GM18867 (cell line): Measurements from ENCODE around the gene GPC3.

Experiments used
- ATAC-seq: cut with Tn5 transposase; IDR thresholded peaks from one replicate; pipeline ENCODE4 v1.9.1; 2021; ENCODE audit warnings: mild to moderate bottlenecking, moderate library complexity; ENCODE audit not compliant: unreplicated experiment

Gene GPC3

DNA sequence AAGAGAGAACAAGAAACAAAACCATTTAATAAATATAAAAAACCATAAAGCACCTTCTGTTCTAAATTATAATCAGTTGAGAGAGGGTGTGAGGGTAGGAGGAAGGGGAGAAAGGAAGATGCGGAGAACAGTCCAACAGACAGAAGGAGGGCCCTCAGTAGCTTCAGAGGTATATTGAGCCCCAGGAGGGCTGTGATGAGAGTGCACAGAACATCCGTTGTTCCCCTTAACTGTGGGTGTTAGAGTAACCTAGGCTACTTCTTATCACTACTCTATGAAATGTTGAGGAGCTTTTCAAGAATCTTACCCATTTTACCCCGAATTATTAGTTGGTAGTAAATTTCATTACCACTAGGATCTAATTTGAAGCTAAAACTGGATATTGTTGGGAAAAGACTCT, 13.8 kb downstream of the GPC3 start:
- no peak for ATAC-seq

DNA sequence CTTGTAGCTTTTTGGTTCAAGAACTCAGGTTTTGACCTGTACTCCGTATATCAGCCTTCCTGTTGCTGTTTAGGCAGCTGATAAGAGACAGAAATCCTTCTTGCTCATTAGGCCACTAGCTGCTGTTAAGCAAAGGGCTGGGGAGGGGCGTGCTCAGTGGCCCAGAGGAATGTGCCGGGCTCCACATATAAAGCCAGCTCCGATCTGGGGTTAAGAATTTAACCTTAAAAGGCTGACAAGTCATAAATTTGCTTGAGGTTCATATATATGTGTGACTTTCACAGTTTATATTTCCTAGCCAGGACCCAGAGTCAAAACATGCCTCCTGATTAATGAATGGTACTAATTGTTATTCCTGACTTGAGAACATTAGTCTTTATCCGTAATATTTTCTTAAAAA, 15.3 kb downstream of the GPC3 start:
- no peak for ATAC-seq

DNA sequence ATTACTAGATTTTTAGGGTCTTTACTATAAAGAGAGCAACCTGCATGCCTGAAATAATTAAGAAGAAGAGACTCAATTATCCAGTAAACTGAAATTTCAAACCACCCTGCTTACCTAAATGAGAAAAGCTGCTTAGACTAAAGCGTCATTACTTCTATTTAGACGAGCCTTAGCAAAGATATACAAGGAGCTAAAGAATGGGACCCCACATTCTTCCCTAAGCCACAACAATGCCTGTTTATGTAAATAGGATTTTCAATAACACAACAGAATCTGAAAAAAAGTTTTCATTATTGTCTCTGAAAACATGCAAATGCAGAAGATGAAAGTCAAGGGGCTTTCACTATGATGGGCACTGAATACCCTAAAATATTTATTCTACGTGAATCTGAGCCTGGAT, 16.2 kb downstream of the GPC3 start:
- ATAC-seq = no peak

DNA sequence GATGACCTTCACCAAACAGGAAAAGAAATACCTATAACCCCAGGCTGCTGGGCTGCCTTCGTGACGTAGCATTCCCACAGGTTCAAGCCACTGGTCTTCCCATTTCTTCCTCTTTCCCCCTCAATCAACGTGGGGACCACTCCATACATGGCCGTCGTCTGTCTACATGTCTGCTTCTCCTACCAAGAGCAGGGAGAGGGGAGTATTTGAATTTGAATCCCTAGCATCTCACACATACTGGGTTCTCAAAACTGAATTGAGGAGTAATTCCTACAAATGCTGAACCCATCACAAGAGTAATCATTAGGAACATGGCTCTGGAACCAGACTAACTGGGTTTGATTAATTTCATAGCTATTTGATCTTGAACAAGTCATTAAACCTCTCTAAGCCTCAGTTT, 17.3 kb downstream of the GPC3 start:
- no peak for ATAC-seq

DNA sequence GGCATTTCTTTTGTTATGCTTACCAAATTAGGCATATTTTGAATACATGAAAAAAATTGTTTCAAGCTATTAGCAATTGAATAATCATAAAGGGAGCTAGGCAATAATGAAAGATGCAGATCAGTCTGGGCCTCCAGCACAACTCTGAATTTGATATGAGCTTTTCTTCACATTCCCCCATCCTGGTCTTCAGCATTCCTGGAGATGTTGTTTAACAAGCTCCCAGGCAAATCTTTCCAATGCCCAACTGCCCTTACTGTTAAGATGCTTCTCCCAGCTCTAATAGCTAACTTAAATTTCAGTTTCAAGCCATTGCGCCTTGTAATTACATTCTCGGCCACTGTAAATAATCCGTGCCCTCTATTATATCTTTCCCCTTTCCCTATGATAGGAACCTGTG, 19.2 kb downstream of the GPC3 start:
- no peak for ATAC-seq

DNA sequence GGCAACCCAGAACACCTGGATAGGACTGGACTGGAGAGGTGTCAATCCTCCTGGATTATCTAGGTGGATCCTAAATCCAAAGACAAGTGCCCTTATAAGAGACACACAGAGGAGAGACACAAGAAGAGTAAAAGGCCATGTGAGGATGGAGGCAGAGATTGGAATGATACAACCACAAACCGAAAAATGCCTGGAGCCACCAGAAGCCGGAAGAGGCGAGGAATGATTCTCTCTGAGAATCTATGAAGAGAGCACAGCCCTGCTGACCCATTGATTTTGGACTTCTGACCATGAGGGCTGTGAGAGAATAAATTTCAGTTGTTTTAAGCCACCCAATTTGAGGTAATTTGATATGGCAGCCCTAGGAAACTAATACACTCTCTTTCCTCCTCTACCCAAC, 20.1 kb downstream of the GPC3 start:
- ATAC-seq = no peak

DNA sequence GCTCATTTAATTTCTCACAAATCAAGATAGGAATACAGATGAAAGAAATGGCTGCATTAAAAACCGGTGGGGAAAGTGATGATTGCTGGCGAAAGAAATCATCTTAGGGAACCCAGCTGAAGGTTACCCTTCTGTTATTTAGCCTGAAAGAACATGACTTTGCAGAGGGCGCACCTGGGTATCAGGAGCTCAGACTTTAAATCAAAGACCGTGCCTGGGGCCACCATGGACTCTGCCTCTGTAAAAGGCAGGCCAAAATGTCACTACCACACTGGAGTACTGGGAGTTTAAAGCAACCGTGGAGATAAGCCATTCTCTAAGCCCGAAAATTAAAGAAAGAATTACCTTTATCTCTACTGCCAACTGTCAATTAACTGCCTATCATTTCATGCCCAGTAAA, 24.3 kb downstream of the GPC3 start:
- no peak for ATAC-seq

DNA sequence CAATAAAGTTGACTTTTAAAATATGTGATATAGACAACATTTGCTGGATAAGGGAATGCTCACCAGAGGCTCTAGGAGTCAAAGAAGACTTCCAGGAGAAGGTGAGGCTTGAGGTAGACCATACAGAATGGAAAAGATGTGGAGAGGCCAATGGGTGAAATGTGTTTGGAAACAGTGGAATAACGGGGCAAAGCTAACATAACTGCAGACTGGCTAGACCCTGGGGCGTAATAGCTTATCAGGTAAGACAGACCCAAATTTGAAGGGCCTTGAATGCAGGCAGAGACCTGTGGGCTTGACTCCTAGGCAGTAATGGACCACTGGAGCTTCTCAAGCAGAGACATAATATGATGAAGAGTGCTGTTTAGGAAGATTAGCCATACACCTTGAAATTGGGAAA, 25.4 kb downstream of the GPC3 start:
- no peak for ATAC-seq

DNA sequence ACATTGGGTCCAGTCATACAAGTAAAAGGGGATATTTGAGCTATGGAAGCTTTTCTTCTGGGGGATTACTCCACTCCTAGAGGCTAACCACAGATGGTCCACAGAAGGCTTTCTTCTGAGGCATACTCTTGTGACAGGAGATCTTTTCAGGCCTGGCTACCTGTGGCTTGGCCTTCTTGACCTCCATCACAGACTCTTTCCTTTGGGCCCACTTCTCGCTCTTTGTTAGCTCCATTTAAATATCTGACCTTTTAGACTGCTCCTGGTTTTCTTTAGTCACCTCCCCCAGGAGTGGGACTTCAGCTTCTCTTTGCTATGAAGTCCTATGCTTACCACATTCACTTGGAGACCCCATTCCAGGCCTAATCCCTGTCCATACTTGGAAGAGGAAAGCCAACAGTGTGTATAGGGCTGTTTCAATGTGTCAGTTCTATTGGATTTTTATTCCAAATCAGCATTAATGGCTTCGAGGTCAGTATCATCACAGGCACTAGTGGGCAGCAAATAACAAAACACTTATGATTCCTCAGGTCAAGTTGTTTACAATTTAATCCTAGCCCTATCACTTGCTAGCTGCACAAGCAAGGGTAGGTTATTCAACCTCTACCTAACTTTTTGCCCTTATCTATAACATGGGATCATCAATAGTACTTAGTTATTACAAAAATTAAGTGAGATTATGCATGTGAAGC, 26.3 kb downstream of the GPC3 start:
- ATAC-seq = no peak

DNA sequence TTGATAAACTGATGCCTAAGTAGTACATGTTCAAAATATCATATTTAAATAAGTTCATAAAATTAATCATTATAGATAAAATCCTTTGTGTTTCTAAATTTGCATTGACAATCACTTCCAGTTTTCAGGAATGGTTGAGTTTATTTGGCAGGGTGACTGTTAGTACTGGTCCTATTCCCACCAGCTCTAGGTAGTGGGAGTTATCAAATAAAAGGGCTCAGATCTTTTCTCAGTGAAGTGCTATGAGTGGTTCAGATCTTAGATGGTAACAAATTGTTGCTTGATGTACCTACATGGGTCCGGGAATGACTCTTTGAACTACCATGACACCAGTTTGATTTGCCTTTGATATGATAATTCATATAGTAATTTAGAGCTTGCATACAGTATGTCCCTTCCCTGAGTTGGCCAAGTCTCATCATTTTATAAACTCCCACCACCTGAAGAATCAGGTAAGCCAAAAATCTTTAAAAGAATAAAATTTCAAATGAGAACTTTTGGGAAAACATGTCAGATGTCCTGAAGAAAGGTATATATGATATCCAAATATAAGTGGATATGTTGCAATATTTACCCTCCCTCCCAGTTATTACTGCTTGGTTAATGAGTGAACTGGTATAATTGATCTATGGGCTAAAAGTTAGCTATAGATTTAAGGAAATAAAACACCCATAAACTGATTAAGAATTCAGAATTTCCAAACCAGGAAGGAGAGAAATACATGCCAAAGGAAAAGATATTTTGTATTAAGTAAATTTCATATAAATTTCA, 28.6 kb downstream of the GPC3 start:
- ATAC-seq = no peak

DNA sequence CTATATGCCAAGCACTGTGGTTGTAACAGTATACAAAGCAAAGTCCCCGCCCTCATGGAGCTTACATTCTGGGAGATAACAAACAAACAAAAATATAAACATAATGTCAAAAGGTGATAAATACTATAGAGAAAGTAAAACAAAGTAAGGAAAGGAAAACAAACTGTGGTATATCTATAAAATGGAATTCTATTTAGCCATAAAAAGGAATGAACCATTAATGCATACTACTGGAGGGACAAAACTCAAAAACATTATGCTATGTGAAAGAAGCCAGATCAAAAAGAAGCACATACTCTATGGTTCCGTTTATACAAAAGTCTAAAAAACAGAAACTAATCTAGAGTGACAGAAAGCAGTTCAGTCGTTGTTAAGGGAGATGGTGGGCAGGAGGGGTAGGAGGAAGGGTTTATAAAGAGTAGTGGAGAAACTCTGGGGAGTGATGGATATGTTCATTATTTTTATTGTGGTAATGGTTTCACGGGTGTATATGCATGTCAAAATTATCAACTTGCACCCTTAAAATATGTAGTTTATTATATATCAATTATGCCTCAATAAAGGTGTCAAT, 31.5 kb downstream of the GPC3 start:
- ATAC-seq = no peak

DNA sequence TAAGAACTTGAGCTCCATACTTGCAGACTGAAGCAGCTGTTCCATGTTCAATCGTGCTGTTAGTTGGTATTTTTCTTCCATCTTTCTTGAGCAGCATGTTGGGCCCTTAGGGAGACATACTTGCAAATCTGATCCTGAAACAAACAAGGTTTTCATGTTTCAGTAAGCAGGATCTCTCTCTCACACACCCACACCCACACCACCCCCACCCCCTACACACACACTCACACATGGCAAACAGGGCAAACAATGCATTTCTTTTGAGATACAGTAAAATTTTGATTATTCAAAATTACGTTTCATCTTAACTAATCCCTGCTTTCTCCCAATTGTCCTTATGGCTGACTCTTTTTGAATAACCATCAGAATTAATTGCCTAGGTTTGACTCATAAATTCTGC, 32.3 kb downstream of the GPC3 start:
- ATAC-seq = no peak

DNA sequence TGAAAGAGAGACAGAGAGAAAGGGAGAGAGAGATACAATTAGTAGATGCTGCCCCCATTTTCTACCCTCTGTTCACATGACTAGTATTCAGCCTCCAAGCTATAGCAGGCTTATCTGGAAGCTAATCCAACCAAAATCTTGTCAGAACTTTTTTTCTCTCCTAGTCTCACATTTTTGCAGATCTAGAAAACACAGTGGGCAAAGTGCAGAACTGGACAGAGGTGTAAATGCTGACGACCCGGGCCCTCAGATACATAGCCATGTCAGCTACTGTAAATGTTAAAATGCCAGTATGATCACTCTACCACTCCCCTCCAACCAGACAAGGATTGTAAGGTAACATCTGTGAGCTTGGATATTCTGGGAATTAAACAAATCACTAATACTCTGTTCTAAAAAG, 34.3 kb downstream of the GPC3 start:
- ATAC-seq = no peak

DNA sequence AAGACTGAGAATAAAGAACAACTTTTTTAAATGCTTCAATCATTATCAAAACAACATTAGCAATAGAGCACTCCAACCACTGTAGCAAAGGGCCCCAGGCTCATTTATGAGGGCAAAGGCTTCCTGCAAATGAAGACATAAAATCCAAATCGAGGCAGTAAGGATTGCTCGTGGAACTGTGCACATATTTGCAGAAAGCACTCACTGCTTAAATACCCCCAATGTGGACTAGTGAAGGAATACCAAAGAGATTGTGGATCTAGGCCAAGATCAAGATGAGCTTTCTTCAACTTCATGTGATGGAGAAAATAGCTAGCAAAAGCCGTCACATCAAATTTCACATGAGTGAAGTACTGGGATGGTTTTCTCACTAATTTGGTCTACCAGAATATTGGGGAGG, 35.2 kb downstream of the GPC3 start:
- no peak for ATAC-seq

DNA sequence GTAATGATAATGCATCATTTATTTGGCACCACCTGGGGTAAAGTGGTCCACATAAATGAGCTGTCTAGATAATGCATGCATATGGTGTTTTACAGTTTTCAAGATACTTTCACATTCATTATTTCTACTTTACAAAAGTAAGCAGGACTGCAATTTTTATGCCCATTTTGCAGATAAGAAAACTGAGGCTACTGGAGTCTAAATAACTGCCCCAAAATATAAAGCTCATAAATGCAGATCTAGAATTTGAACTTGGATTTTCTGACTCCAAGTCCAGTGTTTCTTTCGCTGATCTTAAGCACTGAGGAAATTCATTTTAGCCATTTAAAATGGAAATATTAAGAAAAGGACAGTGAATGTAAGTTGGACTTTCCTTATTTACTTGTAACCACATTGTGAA, 36.5 kb downstream of the GPC3 start:
- no peak for ATAC-seq

DNA sequence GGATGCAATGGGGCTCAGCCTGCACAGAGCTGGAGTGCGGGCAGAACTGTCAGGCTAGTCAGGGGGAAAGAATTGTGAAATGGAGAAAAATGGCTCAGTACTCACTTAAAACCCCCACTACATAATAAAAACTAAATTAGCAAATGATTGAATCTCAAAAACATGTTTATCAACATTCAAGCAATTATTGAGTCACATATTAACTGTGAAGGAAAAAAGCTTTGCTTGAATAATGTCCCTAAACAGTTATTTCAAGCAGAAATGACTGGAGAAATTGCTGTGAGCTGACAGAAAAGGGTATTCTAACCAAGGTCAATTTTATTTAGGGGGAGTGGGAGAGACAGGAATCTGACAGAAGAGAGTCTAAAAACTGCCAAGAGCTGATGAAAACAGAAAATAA, 37.4 kb downstream of the GPC3 start:
- ATAC-seq = no peak

DNA sequence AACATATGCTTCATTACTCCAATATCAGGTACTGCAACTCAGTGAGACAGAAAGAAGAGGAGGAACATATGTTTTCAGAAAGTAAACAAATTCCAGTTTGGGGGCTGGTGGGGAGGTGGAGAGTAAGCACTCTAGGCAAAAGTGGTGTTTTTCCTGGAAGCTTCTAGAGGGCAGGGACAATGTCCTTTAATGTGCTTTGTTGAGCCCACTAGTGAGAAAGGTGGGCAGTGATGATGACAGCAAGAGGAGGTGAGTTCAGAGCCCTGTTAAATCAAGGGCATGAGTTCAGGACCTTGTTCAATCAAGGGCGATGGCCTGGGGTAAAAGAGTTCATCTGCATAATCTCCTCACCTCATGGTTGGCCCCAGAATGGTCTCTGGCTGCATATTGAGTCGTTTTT, 38.4 kb downstream of the GPC3 start:
- no peak for ATAC-seq

DNA sequence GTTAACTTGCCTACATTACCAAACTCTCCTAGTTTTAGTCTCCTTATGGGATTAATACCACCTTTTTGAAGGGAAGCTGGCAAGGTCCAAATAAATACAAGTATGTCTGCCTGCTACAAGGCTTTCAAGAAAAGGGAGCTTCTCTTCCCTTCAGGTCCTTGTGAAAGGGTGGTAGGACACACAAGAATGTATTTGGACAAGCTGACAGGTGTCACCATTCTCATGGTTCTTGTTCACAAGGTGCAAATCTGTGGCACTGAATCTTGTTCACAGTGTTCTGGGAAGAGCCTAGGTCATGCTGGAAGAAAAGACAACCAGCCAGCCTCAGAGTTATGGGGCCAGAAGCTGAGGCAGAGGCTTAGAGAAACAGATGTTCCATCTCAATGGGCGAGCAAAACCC, 41.9 kb downstream of the GPC3 start:
- ATAC-seq = no peak

DNA sequence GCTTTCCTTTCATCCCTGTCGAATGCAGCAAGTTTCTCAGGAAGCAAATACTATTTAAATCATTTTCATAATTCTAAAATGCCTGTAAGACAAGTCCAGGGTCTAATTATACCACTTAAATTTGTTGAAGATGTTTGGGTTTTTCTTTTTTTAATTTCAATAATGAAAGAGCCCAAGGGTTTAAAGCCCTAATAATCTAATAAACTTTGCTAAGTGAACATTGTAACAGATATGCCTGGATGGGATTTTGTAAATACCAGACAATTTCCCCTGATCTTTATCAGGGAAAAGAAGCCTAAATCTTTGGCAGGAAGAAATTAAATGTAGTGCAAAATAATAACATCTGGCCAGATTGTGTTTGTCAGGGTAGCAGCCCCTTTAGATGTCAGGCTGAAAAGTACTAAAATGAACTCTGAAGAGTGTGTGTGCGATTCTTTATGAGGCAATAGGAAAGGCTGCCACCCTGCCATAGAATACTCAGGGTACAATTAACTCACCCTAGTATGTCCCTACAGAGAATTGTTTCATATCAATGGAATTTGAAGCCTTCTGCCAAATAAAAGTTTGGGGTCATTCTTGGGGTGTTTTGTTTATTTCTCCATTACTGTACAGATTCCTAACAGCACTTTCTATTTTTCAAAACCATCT, 45.6 kb downstream of the GPC3 start:
- ATAC-seq = no peak

DNA sequence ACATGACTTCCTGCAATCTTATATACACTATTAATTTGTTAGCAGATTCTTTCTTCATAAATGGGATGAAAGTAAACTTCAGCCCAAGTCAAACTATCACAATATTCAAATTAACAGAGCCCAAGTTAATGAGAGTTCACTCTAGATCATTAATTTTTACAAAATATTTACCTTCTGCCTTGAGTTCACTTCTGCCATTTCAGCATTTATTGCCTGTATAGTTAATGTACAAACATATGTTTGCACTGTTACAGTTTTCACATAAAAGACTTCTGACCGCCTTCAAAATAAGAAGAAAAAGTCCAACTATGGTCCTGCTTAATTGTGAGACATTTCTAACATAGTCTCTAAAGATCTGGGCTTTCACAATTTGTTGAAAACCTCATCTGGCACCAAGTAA, 46.9 kb downstream of the GPC3 start:
- no peak for ATAC-seq

DNA sequence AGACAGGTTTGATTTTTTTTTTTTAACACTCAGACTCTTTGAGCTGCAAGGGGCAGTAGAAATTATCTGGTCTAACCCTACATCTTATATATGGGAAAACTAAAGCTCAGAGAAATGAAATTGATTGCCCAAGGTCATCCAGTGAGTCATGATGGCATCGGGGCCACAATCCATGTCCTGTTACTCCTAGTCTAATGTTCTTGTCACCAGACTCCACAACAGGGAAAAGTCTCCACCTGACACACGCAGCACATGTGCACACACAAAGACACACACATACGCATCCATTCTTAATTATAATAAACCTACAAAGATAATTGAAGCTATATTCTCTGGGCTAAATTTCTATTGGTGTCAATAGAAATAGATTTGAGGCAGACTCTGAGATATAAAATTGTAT, 48.4 kb downstream of the GPC3 start:
- no peak for ATAC-seq

DNA sequence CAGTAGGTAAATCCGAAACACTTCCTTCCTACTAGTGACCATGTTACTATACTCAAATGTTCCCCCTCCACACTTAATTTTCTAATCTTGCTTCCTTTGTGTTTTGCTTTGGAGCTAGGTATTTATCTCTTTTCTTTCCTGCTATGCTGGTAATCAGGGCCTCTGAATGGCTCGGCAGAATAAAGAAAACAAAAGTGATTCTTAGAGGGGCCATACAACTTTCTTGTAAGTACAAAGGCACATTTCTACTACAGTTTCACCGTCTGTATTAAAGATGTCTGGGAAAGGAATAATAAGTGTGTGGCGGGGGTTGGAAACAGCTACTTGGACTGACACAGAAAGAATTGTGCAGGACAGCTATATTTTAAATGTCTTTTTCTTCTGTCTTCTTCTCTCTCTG, 50.3 kb downstream of the GPC3 start:
- ATAC-seq = no peak
